Hepatocyte (in vitro differentiated cells): ENCODE data around the gene TARM1.

Experiments used
- EZH2 ChIP-seq: fragments of 200-600 bp; sonication (generic); IDR thresholded peaks from 2 replicates; pipeline ENCODE4 v1.6.1; 2016; ENCODE audit warnings: antibody characterized with exemption, mild to moderate bottlenecking, borderline replicate concordance
- TF ChIP-seq, protein P1 (sequence below): fragments of 200-600 bp; sonication (generic); IDR thresholded peaks from 2 replicates; pipeline ENCODE4 v1.5.1; 2016; ENCODE audit warnings: antibody characterized with exemption, mild to moderate bottlenecking; ENCODE audit not compliant: poor library complexity

DNA sequence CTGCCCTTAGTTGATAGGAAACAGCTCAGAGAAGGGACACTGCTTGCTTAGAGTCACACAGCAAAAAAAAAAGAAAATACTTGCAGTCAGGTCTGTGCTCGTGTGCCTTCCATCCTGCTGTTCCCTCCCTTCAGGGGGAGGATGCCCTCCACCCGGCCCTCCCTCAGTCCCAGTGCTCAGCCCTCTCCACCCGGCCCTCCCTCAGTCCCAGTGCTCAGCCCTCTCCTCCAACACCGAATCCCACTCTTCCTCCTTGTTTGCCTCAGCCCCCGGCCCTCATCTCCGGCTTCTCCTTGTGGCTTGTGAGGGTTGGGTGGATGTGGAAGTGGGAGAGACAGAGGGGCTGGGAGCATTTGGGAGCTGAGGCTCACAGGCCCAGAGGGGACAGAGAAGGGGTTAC lies 28.5 kb upstream of the TARM1 start:
- TF ChIP-seq, protein P1, sequence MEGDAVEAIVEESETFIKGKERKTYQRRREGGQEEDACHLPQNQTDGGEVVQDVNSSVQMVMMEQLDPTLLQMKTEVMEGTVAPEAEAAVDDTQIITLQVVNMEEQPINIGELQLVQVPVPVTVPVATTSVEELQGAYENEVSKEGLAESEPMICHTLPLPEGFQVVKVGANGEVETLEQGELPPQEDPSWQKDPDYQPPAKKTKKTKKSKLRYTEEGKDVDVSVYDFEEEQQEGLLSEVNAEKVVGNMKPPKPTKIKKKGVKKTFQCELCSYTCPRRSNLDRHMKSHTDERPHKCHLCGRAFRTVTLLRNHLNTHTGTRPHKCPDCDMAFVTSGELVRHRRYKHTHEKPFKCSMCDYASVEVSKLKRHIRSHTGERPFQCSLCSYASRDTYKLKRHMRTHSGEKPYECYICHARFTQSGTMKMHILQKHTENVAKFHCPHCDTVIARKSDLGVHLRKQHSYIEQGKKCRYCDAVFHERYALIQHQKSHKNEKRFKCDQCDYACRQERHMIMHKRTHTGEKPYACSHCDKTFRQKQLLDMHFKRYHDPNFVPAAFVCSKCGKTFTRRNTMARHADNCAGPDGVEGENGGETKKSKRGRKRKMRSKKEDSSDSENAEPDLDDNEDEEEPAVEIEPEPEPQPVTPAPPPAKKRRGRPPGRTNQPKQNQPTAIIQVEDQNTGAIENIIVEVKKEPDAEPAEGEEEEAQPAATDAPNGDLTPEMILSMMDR, result no peak
- no peak for TF ChIP-seq EZH2
